HTR-8/SVneo (cell line): ENCODE data around the gene PRTG.
"Not testable (repeated sequence)": the region's sequence is repeated elsewhere in the genome, so short reads cannot be mapped to it uniquely, and the experiment has no call there.

Experiments
- DNase-seq: peaks from one replicate; pipeline ENCODE4 v3.0.0; 2011; ENCODE audit warnings: low spot score, mixed read lengths; ENCODE audit not compliant: insufficient read length
- FAIRE-seq: peaks from 2 replicates; lab custom pipeline; 2011; peaks lifted over from hg19 to GRCh38; lab: Jason Lieb, UNC

PRTG gene

DNA sequence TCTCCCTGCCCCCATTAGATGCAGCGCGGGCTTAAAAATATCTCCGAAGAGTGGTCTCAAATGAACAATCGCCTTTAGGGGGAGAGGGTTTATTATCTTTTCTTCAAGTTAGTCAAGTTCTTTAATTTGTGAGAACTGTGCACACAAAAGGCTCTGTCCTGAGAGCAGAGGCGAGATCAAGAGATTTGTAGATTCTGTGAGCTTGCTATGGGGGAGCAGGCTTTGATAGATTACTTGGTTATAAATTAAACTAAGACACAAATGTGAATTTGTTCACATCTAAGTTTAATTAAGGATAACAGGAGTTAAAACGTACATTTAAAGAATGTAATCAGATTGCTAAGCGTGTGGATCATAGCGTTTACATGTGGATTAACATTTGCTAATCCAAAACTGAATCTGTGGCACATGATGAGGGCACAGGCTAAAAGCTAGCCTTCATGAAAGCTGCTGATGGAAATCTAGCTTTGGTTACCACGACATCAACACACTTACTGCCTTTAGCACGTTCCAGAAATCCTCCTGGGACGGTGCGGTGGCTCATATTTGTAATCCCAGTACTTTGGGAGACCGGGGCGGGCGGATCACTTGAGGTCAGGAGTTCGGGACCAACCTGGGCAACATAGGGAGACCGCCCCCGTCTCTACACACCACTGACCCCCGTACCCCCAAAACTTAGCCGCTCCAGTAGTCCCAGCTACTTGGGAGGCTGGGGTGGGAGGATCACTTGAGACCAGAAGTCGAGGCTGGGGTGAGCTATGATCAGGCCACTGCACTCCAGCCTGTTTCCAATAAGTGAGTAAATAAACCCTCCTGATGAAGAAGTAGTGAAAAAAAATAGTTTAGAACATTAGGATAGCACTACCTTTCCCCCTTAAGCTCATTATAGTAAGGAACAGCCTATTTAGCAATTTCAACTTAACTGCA, 1.0 kb upstream of the PRTG start:
- FAIRE-seq (no peak), DNase-seq (no peak)

DNA sequence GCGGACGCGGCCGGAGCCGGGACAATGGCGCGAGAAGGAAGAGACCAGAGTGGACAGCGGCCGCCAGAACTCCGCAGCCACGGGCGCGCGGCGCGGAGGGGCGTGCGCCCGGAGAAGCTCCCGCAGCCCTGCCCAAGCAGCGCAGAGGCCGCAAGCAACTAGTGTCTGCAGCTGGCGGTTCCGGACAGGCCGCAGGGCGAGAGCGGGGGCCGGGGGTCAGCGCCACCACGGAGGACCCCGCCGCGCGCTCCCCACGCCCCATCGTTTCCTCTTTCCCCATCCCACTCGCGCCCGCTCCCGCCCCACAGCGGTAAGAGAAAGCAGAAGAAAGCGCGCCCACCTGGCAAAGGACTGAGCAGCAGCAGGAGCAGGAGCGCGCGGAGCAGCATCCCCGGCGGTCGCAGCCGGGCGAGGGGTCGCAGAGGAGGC, 440 bp downstream of the PRTG start:
- peak; percentile 20 for FAIRE-seq
- DNase-seq = no peak

DNA sequence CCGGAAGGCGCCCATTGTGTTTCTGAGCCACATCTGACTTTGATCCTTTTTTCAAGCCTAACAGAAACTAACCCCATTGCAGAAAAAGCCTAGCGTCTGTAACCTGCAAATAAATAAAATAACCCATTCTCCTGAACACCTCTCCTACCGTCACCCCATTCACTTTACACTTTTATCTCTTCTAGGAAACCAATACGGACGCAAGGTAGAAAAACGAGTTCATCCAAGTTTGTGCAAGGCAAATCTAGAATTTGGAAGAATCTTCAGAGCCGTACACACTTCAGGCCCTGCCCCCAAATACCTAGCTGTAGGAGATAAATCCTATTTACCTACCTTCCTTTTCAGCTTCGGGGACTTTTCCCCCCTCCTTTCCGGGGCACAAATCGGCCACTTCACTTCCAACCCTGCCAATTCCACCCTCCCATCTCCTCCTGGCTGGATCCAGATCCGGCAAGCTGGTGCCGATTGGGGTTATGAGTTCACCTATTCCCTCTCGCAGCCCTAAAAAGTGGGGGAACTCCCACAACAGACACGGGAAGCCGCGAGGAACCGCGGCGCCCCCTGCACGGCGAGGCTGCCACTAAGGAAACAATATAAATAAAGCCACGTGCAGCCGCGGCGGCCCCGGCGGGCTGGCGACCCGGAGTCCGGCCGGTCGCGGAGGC, 987 bp downstream of the PRTG start:
- no peak for FAIRE-seq
- DNase-seq = peak; percentile 12

DNA sequence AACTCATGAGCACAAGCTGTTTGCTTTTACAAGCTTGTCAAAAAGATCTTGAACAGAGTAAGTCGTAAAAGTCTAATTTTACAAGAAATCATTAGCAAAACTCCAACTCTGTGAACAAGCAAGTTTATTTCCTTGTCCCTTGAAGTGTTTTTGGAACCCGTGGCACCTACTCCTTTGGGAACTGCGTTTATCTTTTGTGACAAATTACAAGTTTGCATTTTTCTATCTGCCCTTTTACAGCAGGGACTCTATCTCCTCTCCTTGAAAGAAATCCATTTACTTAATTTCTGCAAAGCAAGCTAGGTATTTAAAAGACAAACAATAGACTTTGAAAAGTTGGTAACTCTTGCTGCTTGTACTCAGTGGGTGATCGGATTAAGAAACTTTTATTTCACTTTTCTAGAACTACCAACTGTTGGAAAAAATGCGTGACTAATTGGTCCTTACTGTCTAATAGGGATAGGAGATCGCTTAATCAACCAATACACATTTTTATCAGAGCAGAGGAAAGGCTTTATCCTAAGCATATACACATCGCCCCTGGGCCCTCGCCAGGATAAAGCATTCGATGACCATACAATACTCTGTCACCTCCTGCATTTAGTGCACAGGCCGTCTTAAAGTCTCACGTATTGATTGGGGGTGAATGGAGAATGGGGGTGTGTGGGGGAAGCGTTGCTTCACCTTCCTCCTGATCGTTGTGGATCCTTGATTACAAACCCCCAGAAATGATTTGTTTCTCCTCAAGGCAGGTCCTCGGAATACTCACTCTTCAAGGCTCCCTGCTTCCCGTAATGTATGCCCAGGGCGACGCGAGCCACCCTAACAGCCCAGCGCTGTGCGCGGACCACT, 1.7 kb downstream of the PRTG start:
- DNase-seq (no peak), FAIRE-seq (no peak)

DNA sequence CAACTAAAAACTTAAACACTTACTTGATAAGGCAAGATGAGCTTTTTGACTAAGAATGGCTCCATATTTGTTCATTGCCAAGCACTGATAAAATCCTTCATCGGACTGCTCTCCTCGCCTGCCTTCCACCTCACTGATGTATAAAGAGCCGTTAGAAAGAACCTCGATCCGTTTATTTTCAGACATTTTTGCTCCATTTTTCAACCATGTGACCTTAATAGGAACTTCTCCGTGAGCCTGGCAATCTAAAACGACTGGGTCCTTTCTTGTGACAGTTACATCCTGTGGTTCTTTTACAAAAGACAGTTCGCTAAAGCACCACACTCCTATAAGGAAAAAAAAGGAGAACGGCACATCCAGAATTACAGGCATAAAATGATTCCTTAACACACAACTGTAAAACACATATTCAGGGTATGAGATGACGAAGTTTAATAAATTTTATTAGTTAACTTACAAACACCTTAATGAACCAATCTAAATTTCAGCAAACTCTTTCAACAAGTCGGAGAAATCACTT, 2.5 kb downstream of the PRTG start:
- no peak for FAIRE-seq
- no peak for DNase-seq

DNA sequence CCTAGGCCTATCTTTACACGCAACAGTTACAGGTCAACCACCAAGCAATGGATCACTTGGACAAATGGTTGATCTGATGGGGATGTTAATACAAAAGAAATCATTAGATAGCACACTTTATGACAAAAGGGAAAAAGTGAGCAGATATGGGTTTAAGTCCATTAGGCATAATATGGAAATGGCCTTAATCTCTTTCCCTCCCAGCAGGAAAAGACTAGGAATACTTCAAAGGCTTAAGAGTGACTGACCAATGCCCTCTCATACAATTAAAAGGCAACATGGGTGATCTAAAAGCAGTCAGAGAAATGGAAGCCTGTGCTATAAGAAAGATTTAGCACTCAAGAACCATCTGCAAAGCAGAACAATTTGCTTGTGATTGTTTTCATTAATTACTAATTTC, 3.3 kb downstream of the PRTG start:
- DNase-seq (no peak), FAIRE-seq (no peak)

DNA sequence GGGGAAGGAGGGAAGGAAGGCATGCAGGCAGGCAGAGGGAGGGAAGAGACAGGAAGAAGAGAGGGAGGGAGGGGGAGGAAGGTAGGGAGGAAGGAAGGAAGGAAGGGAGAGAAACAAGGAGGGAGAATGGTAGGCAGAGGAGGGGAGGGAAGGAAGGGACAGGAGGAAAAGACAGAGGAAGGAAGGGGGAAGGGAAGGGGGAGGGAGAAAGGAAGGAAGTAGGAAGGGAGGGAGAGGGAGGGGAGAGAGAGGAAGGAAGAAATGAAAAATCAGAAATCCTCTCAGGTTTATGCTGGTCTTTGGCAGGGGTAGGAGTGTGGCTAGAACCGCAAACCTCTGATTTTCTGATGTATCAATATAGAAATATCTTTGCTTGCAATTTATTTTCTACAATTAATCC, 4.2 kb downstream of the PRTG start:
- no peak for FAIRE-seq
- DNase-seq = no peak

DNA sequence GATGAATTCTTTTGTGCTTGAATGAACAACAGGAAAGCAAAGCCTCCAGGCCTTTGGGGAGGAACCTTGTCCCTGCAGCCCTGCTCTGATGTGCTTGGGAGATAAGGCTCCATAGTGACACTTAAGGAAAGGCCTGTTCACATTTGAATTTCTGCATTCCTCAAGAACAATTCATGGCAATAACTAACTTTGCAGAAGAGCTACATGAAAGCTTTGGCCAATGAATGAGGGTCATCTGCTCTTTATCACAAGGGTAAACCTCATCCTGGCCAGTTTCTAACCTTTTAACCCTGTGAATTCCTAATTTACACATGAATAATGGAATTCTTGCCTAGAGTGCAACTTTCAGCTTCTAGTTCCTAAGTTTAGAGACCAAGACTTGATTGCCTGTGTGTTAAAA, 5.6 kb downstream of the PRTG start:
- DNase-seq (peak; percentile 13), FAIRE-seq (no peak)

DNA sequence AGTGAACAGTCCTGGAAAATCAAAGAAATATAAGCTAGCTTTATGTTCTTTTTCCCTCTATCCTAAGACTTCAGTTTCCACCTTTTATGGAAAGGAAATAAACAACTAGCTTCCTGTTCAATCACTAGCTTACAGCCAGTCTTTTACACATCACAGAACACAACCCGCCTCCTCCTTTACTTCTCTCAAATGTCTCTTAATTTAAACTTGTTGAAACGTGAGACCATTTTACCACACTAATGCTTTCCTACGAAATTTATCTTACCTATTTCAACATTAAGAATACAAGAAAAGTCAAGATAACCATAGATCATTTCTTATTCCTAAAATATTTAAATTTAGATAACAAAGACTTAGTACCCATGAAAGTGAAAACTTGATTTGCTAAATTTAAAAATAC, 6.2 kb downstream of the PRTG start:
- FAIRE-seq = no peak
- DNase-seq = no peak

DNA sequence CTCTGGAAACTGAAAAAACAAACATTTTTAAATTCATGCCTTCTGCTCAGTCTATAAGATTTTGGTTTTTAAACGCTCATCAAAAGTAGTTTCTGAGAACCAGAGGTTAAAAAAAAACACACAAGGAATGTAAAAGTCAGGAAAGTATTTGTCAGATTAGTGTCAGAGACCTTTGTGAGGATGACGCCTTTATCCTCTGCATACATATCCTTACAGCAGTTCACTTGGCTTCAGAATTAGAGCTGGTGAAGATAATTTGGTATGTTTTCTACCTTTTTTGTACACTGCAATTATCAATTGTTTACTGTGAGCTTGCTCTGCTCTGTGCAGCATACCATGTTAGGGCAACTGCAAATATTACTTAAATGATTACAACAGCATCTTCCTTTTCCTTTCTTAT, 8.3 kb downstream of the PRTG start:
- DNase-seq (no peak), FAIRE-seq (no peak)

DNA sequence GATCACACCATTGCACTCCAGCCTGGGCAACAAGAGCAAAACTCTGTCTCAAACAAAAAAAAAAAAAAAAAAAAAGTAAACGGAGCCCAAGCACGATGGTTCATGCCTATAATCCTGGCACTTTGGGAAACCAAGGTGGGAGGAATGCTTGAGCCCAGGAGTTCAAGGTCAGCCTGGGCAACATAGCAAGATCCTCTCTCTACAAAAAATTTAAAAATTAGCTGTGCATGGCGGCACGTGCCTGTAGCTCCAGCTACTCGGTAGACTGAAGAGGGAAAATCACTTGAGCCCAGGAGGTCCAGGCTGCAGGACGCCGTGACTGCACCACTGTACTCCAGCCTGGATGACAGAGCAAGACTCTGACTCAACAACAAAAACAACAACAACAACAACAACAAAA, 9.5 kb downstream of the PRTG start:
- not testable (repeated sequence) for DNase-seq, FAIRE-seq

DNA sequence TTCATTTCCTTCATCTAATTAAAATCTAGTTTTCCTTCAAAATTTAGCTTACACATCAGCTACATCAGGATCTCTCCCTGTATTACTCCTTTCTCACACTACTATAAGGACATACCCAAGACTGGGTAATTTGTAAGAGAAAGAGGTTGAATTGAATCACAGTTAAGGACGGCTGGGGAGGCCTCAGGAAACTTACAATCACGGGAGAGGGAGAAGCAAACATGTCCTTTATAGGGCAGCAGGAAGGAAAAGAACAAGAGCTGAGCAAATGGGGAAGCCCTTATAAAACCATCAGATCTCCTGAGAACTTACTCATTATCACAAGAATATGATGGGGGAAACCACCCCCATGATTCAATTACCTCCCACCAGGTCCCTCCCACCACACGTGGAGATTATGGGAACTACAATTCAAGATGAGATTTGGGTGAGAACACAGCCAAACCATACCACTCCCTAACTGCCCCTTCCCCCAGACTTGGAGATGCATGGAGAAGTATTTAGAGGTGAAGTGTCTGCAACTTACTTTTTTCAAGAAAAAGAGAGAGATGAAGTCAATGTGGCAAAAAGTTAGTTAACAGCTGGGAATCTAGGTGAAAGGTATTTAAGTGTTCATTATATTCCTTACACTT, 21.3 kb downstream of the PRTG start:
- DNase-seq (no peak), FAIRE-seq (no peak)

DNA sequence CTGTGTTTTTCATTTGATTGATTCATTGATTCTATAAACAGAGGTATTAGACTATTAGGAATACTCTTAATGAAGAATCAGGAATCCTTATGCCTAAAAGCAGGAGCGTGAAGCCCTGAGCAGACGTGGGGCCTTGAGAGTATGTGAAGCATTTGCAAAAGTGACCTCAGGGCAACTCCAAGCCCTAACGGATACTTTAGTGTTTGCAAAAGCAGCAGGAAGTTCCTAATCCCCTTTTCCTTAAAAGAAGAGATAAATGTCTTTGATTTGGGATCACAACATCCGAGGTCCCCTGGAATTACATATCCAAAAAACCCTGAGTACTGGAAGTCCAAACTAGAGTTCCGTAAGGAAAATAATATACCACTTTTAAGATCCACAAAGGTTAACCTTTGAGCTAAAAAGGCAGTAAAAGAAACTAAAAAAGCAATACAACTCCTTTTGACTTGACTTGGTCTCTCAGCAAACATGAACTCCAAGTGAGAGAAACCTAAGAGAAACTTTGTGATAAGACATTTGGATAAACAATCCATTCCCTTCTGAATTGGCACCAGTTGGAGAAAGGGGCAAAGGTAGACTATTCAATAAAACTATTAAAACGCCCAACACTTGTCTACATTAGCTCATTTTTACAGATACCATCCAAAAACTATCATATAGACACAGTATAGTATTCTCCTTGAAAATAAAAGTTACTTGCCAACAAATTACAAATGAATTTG, 27.4 kb downstream of the PRTG start:
- peak; percentile 18 for DNase-seq
- no peak for FAIRE-seq

DNA sequence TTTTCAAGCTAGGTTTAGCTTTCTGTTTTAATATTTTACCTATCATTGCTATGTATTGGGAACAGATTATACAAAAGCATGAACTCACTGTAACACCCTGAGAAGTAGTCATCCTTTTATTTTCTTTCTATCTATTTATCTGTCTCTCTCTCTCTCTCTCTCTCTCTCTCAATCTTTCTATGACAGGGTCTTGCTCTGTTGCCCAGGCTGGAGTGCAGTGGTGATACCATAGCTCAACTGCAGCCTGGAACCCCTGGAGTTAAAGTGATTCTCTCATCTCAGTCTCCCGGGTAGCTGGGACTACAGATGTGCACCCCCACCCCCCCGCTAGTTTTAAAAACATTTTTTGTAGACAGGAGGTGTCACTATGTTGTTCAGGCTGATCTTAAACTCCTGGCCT, 28.9 kb downstream of the PRTG start:
- DNase-seq (no peak), FAIRE-seq (no peak)

DNA sequence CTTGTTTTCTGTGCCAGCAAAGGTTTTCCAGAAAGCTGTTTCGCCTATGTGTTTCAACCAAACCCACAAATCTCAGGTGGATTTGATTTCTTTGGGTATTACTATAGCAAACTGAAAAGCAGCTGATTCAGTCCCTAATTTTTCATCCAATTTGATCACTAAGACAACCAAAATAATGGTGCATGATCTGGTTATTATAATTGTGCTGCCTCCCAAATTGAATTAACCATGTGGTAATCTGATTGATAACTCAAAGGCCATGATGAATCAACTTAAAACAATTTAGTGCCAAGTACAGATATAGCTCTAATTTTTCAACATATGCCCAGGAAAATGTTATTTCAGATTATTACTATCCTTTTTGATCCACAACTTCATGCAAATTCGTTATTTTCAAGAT, 30.6 kb downstream of the PRTG start:
- FAIRE-seq (no peak), DNase-seq (no peak)

DNA sequence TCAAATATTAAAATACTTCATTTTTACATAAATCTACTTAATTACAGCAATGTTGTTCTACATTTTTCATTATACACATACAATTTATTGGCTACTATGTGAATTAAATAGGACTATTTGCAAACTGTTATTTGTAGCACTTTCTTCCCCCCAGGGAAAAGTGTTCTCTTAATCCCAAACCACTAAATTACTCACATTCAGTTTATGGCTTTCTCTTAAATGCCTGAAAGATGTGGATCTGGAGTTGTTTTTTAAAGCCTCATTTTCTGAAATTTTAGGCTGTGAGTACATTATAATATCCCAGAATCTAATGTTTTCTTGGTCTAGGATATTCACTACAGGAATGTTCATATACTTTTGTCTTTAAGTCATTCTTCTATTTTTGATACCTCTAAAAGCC, 32.7 kb downstream of the PRTG start:
- no peak for DNase-seq
- no peak for FAIRE-seq

DNA sequence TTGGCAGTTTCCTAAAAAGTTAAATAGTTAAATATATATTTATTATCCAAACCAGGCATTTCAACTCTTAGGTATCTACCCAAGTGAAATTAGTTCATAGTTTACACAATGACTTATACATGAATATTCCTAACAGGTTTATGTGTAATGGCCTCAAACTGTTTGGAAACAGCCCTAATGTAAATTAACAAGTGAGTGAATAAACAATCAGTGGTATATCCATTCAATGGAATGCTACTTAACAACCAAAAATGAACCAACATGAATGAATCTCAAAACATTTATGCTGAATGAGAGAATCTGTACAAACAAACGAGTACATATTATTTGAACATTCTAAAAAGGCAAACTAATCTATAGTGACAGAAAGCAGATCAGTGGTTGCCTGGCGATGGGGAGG, 33.5 kb downstream of the PRTG start:
- FAIRE-seq = no peak

DNA sequence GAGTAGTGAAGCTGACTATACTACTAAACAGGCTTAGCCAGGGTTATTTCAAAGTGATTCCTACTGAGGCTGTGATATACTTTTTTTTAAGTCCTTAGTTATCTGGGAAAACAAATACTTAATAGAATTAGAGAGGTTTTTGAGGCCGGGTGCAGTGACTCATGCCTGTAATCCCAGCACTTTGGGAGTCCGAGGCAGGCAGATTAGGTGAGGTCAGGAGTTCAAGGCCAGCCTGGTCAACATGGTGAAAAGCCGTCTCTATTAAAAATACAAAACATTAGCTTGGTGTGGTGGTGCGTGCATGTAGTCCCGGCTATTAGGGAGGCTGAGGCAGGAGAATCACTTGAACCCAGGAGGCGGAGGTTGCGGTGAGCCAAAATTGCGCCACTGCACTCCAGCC, 34.2 kb downstream of the PRTG start:
- FAIRE-seq (no peak), DNase-seq (no peak)

More for the DNA sequence above, 33.5 kb downstream of the PRTG start:
- DNase-seq = no peak

DNA sequence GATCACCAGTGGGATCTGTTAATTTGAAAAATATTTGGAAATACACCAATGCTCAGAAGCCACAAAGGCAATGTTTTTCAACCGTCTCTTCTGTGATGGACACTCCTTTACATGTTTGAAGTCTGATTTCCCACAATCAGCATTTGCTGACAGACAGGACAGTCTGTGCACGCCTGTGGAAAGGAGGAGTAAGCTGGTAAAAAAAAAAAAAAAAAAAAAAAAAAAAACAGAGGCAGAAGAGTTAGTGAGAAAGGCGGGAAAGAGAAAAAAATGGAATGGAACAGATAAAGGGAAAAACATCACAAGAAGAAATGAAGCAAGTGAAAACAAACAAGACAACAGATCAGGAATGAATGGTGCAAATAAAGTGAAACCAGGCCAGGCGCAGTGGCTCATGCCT, 35.0 kb downstream of the PRTG start:
- DNase-seq (no peak), FAIRE-seq (no peak)
